ENCODE data around the gene PRKAR1B.

PRKAR1B gene

DNA sequence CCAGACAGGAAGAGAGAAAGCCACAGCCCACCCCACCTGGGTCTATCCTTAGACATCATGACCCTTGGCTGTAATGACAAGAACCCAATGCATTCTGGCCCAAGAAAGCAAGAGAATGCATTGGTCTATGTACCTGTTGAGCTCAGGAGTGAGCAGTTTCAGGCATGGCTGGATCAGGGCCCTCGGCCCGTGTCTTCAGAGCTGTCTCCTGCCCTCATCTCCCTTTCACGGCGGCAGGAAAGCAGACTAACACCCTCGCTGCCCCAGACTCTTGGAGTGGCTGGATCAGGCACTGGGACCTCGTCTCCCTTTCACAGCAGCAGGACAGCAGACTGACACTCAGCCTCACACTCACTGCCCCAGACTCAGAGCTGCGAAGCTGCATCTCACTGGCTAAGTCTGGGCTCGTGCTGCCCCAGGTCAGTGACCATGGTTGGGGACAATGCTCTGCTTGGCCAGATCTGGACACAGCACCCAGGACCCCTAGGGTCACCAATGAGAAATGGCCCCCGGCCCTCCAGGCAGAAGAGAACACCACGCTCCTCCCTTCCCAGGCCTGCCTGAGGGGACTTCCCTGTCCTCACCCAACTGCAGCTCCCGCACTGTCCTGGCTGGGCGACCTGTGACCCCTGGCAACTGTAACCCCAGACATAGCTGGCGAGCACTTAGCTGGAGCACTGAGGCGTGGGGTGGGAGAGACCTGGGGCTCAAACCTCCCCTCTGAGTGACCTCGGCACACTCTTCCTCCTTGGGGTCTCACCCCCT is 194.5 kb downstream of the PRKAR1B start:
- Histone ChIP-seq H3K36me3 (ENCODE audit: low read depth) (no peaks in the 10 kb centered on the region), H3K4me3 (ENCODE audit: severe bottlenecking) (no peak overlapping the region), H3K27me3 (ENCODE audit: insufficient read depth, poor library complexity, severe bottlenecking) (no peaks in the 10 kb centered on the region), H3K27ac (ENCODE audit: poor library complexity, severe bottlenecking) (no peak overlapping the region), H3K4me1 (ENCODE audit: insufficient read depth, poor library complexity, severe bottlenecking) (no peaks in the 10 kb centered on the region), H3K9me3 (ENCODE audit: severe bottlenecking) (no peaks in the 10 kb centered on the region)
- ATAC-seq (ENCODE audit: low read depth) (peak; percentile 30), DNase-seq (ENCODE audit: low spot score) (no peak)
- TF ChIP-seq, protein P1, sequence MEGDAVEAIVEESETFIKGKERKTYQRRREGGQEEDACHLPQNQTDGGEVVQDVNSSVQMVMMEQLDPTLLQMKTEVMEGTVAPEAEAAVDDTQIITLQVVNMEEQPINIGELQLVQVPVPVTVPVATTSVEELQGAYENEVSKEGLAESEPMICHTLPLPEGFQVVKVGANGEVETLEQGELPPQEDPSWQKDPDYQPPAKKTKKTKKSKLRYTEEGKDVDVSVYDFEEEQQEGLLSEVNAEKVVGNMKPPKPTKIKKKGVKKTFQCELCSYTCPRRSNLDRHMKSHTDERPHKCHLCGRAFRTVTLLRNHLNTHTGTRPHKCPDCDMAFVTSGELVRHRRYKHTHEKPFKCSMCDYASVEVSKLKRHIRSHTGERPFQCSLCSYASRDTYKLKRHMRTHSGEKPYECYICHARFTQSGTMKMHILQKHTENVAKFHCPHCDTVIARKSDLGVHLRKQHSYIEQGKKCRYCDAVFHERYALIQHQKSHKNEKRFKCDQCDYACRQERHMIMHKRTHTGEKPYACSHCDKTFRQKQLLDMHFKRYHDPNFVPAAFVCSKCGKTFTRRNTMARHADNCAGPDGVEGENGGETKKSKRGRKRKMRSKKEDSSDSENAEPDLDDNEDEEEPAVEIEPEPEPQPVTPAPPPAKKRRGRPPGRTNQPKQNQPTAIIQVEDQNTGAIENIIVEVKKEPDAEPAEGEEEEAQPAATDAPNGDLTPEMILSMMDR (IDR thresholded peaks at IDR 0.05; ENCODE audit: poor library complexity, severe bottlenecking) = no peak

DNA sequence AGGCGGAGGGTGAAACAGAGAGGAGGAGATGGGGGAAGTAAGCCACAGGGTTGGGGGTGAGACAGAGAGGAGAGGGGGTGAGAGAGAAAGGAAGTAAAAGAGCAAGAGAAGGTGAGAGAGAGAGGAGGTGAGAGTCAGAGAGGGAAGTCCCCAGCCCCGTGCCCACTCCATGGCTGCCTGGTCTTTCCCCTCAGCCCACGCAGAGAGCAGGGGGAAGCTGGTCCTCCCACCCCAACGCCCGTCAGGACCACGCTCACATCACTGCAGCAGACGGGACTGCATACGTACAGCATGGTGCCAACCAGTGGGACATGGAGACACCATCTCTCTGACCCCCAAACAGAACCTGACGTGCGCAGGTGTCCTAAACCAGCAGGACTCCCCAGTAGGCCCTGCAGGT is 195.3 kb downstream of the PRKAR1B start:
- Histone ChIP-seq H3K4me3 (ENCODE audit: severe bottlenecking) (no peak overlapping the region), H3K36me3 (ENCODE audit: low read depth) (no peaks in the 10 kb centered on the region), H3K27ac (ENCODE audit: poor library complexity, severe bottlenecking) (no peak overlapping the region), H3K9me3 (ENCODE audit: severe bottlenecking) (no peaks in the 10 kb centered on the region), H3K27me3 (ENCODE audit: insufficient read depth, poor library complexity, severe bottlenecking) (no peaks in the 10 kb centered on the region), H3K4me1 (ENCODE audit: insufficient read depth, poor library complexity, severe bottlenecking) (peaks cover 1% of the 10 kb centered on the region)
- ATAC-seq (ENCODE audit: low read depth) (peak; percentile 13; the same call in 1 of the 3 replicates), DNase-seq (ENCODE audit: low spot score) (no peak)
- TF ChIP-seq, protein P1 (IDR thresholded peaks at IDR 0.05; ENCODE audit: poor library complexity, severe bottlenecking) = no peak

DNA sequence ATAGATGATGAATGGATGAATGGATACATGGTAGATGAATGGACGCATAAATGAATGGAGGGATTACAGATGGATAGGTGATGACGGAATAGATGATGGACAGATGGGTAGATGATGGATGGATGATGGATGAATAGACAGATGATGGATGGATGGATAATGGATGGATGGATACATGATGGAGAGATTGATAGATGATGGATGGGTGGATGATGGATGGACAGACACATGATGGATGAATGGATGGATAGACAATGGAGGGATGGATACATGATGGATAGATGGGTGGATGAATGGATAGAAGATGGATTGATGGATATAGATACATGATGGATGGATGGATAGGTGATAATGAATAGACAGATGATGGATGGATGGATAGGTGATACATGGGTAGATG is 198.6 kb downstream of the PRKAR1B start:
- Histone ChIP-seq H3K27me3 (ENCODE audit: insufficient read depth, poor library complexity, severe bottlenecking) (no peaks in the 10 kb centered on the region), H3K4me3 (ENCODE audit: severe bottlenecking) (no peak overlapping the region), H3K4me1 (ENCODE audit: insufficient read depth, poor library complexity, severe bottlenecking) (peaks cover 15% of the 10 kb centered on the region), H3K36me3 (ENCODE audit: low read depth) (no peaks in the 10 kb centered on the region), H3K9me3 (ENCODE audit: severe bottlenecking) (no peaks in the 10 kb centered on the region), H3K27ac (ENCODE audit: poor library complexity, severe bottlenecking) (no peak overlapping the region)
- TF ChIP-seq, protein P1 (IDR thresholded peaks at IDR 0.05; ENCODE audit: poor library complexity, severe bottlenecking) = no peak
- no peak for ATAC-seq (ENCODE audit: low read depth)
- DNase-seq (ENCODE audit: low spot score) = no peak

DNA sequence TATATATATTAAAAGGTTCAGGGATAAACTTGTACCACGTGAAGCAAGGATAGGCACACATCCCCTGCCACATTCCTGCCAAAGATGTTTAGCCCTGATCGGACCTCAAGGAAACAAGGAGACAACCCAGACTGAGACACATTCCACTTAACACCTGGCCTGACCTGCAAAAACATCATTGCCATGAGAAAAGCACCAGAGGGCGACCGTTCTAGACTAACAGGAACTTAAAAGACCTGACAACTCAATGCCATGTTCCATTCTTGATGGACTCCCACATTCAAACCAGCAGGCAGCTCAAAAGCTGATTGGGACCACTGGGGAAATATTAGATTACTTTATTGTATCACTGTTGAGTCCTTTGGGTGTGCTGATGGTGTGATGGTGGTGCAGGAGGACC is 199.4 kb downstream of the PRKAR1B start:
- TF ChIP-seq, protein P1 (IDR thresholded peaks at IDR 0.05; ENCODE audit: poor library complexity, severe bottlenecking) = no peak
- Histone ChIP-seq H3K27me3 (ENCODE audit: insufficient read depth, poor library complexity, severe bottlenecking) (no peaks in the 10 kb centered on the region), H3K36me3 (ENCODE audit: low read depth) (no peaks in the 10 kb centered on the region), H3K4me3 (ENCODE audit: severe bottlenecking) (no peak overlapping the region), H3K9me3 (ENCODE audit: severe bottlenecking) (no peaks in the 10 kb centered on the region), H3K4me1 (ENCODE audit: insufficient read depth, poor library complexity, severe bottlenecking) (peaks cover 15% of the 10 kb centered on the region), H3K27ac (ENCODE audit: poor library complexity, severe bottlenecking) (no peak overlapping the region)
- ATAC-seq (ENCODE audit: low read depth) = no peak
- DNase-seq (ENCODE audit: low spot score) = no peak

DNA sequence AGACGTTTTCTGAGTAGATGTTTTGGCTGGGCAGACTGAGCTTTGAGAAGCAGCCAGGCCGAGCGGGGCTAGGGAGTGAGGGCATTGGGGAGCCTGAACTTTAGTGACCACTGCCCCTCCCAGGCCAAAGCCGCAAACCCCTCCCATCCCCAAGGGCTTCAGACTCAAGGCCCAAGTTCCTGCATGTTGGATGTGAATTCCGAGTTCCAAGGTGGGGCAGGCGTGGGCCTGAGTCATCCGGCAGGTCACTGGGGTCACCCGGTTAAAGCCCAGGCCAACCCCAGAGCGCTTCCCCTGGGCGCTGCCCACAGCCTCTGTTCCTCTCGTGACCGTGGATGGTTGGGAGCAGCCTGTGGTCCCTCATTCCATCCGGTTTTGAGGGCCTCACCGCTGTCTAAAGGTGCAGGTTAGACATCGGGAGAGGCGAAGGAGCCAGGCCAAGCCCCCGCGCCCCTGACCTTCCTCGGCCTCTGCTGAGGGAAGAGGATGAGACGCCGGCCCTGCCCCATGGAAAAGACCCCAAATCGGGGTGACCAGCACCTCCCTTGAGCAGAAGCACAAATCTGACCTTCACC is 200.5 kb downstream of the PRKAR1B start:
- H3K27ac ChIP-seq (ENCODE audit: poor library complexity, severe bottlenecking) = peak overlapping the region; percentile 45
- ATAC-seq (ENCODE audit: low read depth) (peak; percentile 8; the same call in 2 of the 3 replicates), DNase-seq (ENCODE audit: low spot score) (no peak)
- H3K4me1 ChIP-seq (ENCODE audit: insufficient read depth, poor library complexity, severe bottlenecking) = peaks cover 15% of the 10 kb centered on the region
- no peaks in the 10 kb centered on the region for H3K9me3 ChIP-seq (ENCODE audit: severe bottlenecking)
- H3K27me3 ChIP-seq (ENCODE audit: insufficient read depth, poor library complexity, severe bottlenecking) = no peaks in the 10 kb centered on the region
- H3K36me3 ChIP-seq (ENCODE audit: low read depth) = no peaks in the 10 kb centered on the region
- TF ChIP-seq, protein P1 (IDR thresholded peaks at IDR 0.05; ENCODE audit: poor library complexity, severe bottlenecking) = no peak
- H3K4me3 ChIP-seq (ENCODE audit: severe bottlenecking) = no peak overlapping the region

Data from RWPE2 (cell line).